HG03135 (cell line): Measurements from ENCODE around the gene NALF2.

Experiments used
- ATAC-seq: cut with Tn5 transposase; IDR thresholded peaks from one replicate; pipeline ENCODE4 v1.9.1; 2021; ENCODE audit warnings: mild to moderate bottlenecking, moderate library complexity; ENCODE audit not compliant: unreplicated experiment

The NALF2 gene

GRCh38 chrX:69503782-69504625 is at the start of gene NALF2:
NALF2 (plus strand) TSS chrX:69504326; CDS start chrX:69505283, 957 bp downstream.
- ATAC-seq = no peak

GRCh38 chrX:69457756-69458155 is 46.4 kb upstream of the NALF2 start:
- no peak for ATAC-seq

- no peak for ATAC-seq
Observed at GRCh38 chrX:69466546-69466945, 37.6 kb upstream of the NALF2 start.

- ATAC-seq = no peak
Observed at GRCh38 chrX:69469975-69470374, 34.2 kb upstream of the NALF2 start.

GRCh38 chrX:69489625-69490024 is 14.5 kb upstream of the NALF2 start:
- ATAC-seq = no peak

GRCh38 chrX:69493193-69493592 is 10.9 kb upstream of the NALF2 start:
- ATAC-seq = no peak

GRCh38 chrX:69493766-69494165 is 10.4 kb upstream of the NALF2 start:
- no peak for ATAC-seq

GRCh38 chrX:69496183-69496582 is 7.9 kb upstream of the NALF2 start:
- no peak for ATAC-seq

GRCh38 chrX:69501429-69501828 is 2.7 kb upstream of the NALF2 start:
- no peak for ATAC-seq

GRCh38 chrX:69503228-69503781 is 821 bp upstream of the NALF2 start:
- no peak for ATAC-seq

GRCh38 chrX:69504626-69505612 is 793 bp downstream of the NALF2 start:
- no peak for ATAC-seq

- no peak for ATAC-seq
Observed at GRCh38 chrX:69505772-69506616, 1.9 kb downstream of the NALF2 start.

GRCh38 chrX:69506617-69507499 is 2.7 kb downstream of the NALF2 start:
- no peak for ATAC-seq

- no peak for ATAC-seq
Observed at GRCh38 chrX:69507500-69507789, 3.3 kb downstream of the NALF2 start.

- ATAC-seq = no peak
Observed at GRCh38 chrX:69508610-69509009, 4.5 kb downstream of the NALF2 start.

GRCh38 chrX:69510137-69510715 is 6.1 kb downstream of the NALF2 start:
- ATAC-seq = no peak

- ATAC-seq = no peak
Observed at GRCh38 chrX:69510914-69511513, 6.9 kb downstream of the NALF2 start.

GRCh38 chrX:69522052-69522451 is 17.9 kb downstream of the NALF2 start:
- ATAC-seq = no peak

GRCh38 chrX:69523314-69523713 is 19.2 kb downstream of the NALF2 start:
- no peak for ATAC-seq
